K562 (cell line): ENCODE results near the gene MEF2D. TPM values are rescaled to one million over a fixed set of nuclear protein-coding genes. Genes with fewer than 3 reads are reported as not detected.

ENCODE experiments used
- ATF3 ChIP-seq, 2 experiments: fragments of 450-650 bp in 1 of 2; sonication (generic) in 1 of 2; formaldehyde crosslinking in 1 of 2; IDR thresholded peaks in 1 of 2; conservative IDR thresholded peaks in 1 of 2; 2 replicates each; pipeline versions ENCODE4 v1.6.1 to v1.8.1; 2016 to 2023; ENCODE audit warnings: mild to moderate bottlenecking in 2 of 2, moderate library complexity in 2 of 2, inconsistent platforms in 1 of 2, missing genetic modification reagents in 1 of 2
- BRF2 ChIP-seq: IDR thresholded peaks from 3 replicates; pipeline ENCODE4 v1.6.1; 2011; ENCODE audit warnings: borderline replicate concordance, mild to moderate bottlenecking; ENCODE audit not compliant: insufficient read length, insufficient read depth
- DPF2 ChIP-seq: fragments of 450-650 bp; IDR thresholded peaks from 2 replicates; pipeline ENCODE4 v1.6.1; 2016
- HOXB6 ChIP-seq: fragments of 250-450 bp; sonication (Bioruptor Pico); IDR thresholded peaks from 2 replicates; pipeline ENCODE4 v1.5.1; 2022; ENCODE audit warnings: mild to moderate bottlenecking, borderline replicate concordance
- MLLT1 ChIP-seq, 2 experiments: fragments of 450-650 bp; IDR thresholded peaks; 2 replicates each; pipeline ENCODE4 v1.6.1; 2016
- OTX1 ChIP-seq: fragments of 450-650 bp; formaldehyde crosslinking; IDR thresholded peaks from 2 replicates; pipeline ENCODE4 v1.4.0; 2022; ENCODE audit warnings: mild to moderate bottlenecking
- RAD21 ChIP-seq, 2 experiments: fragments of 250-450 bp in 1 of 2; fragments of 450-650 bp in 1 of 2; sonication (Bioruptor Pico) in 1 of 2; formaldehyde crosslinking in 1 of 2; IDR thresholded peaks in 1 of 2; conservative IDR thresholded peaks in 1 of 2; 2 replicates each; pipeline versions ENCODE4 v1.4.0 to v1.8.0; 2020 to 2022; ENCODE audit warnings: mild to moderate bottlenecking in 2 of 2, moderate library complexity in 1 of 2
- RBM39 ChIP-seq: fragments of 200-400 bp; formaldehyde crosslinking; optimal IDR thresholded peaks from 2 replicates; pipeline ENCODE3; 2018; ENCODE audit warnings: low read depth, low read length
- RHOXF2B ChIP-seq: fragments of 250-450 bp; sonication (Bioruptor Pico); conservative IDR thresholded peaks from 2 replicates; pipeline ENCODE4 v1.5.1; 2021
- SMARCA4 ChIP-seq: fragments of 450-650 bp; IDR thresholded peaks from 2 replicates; pipeline ENCODE4 v1.6.1; 2016
- U2AF1 ChIP-seq: fragments of 200-400 bp; formaldehyde crosslinking; optimal IDR thresholded peaks from 2 replicates; pipeline ENCODE3; 2017; ENCODE audit warnings: mild to moderate bottlenecking, low read depth, low read length, moderate library complexity
- ZBTB40 ChIP-seq, 2 experiments: fragments of 450-650 bp in 1 of 2; sonication (generic) in 1 of 2; formaldehyde crosslinking in 1 of 2; IDR thresholded peaks; 2 replicates each; pipeline versions ENCODE4 v1.7.1 to v1.9.0; 2016 to 2022; ENCODE audit warnings: inconsistent platforms in 1 of 2, mild to moderate bottlenecking in 1 of 2, missing genetic modification reagents in 1 of 2
- ZNF507 ChIP-seq: conservative IDR thresholded peaks from 2 replicates; pipeline ENCODE4 v1.6.1; 2017; ENCODE audit warnings: missing genetic modification characterization, missing compliant biosample characterization
- polyA plus RNA-seq, 8 experiments: library from polyadenylated mRNA; depleted of rRNA in 4 of 8; stranded (reverse) in 5 of 8; unstranded in 3 of 8; fragments of >200 nt; fragmentation: Nextera tagmentation in 2 of 8; fragmentation: Illumina TruSeq in 1 of 8; extraction: Ambion mirVana in 2 of 8; extraction: Trizol in 1 of 8; gene quantifications; 2 replicates each; pipeline versions ENCODE4 v1.2.1 to v1.2.3, GENCODE V29; 2011 to 2014; ENCODE audit warnings: inconsistent platforms in 1 of 8, missing spikeins in 1 of 8
- total RNA-seq, 7 experiments: library from RNA; depleted of rRNA in 6 of 7; stranded (reverse); fragments of >200 nt in 6 of 7; fragmentation: Illumina TruSeq in 2 of 7; extraction: Trizol in 2 of 7; gene quantifications; 2 replicates each; pipeline versions ENCODE4 v1.2.1 to v1.2.3, GENCODE V29; 2011 to 2021; ENCODE audit warnings: low replicate concordance in 1 of 7

MEF2D gene
- total and polyA plus RNA-seq, 9 of the 15 experiments (the other 6 are each of a cell fraction or from before 2014, with no cell fraction given): 0.10 to 19.5 (median 2.6) TPM

- no peak for TF ChIP-seq MLLT1 (IDR thresholded peaks at IDR 0.05)
- peak; percentile 40 to 76 for TF ChIP-seq RAD21 (CRISPR knock-in tag; conservative IDR thresholded peaks at IDR 0.05 in 1 of 2, IDR thresholded peaks at IDR 0.05 in 1 of 2)
- no peak for TF ChIP-seq SMARCA4
- TF ChIP-seq DPF2: no peak
- TF ChIP-seq BRF2: no peak
- no peak for TF ChIP-seq HOXB6 (CRISPR knock-in tag)
- no peak for TF ChIP-seq ZBTB40 (IDR thresholded peaks at IDR 0.05)
- TF ChIP-seq ZBTB40 (CRISPR knock-in tag; IDR thresholded peaks at IDR 0.05): no peak
- no peak for TF ChIP-seq U2AF1
- no peak for TF ChIP-seq ATF3 (IDR thresholded peaks at IDR 0.05)
- no peak for TF ChIP-seq ATF3 (CRISPR knock-in tag; conservative IDR thresholded peaks at IDR 0.05)
- no peak for TF ChIP-seq OTX1
- no peak for TF ChIP-seq RBM39
- TF ChIP-seq ZNF507 (tag): no peak
- no peak for TF ChIP-seq RHOXF2B (CRISPR knock-in tag)
Observed at GRCh38 chr1:156480411-156481192, 20.0 kb downstream of the MEF2D start (continued).
